Measurements from ENCODE around the gene SBK1. TPM values are rescaled to one million over a fixed set of nuclear protein-coding genes. Genes with fewer than 3 reads are reported as not detected.

Gene SBK1
- total RNA-seq, 2 donors from 2014 or later, result 0.81 to 0.92 TPM

- TF ChIP-seq, protein P1, sequence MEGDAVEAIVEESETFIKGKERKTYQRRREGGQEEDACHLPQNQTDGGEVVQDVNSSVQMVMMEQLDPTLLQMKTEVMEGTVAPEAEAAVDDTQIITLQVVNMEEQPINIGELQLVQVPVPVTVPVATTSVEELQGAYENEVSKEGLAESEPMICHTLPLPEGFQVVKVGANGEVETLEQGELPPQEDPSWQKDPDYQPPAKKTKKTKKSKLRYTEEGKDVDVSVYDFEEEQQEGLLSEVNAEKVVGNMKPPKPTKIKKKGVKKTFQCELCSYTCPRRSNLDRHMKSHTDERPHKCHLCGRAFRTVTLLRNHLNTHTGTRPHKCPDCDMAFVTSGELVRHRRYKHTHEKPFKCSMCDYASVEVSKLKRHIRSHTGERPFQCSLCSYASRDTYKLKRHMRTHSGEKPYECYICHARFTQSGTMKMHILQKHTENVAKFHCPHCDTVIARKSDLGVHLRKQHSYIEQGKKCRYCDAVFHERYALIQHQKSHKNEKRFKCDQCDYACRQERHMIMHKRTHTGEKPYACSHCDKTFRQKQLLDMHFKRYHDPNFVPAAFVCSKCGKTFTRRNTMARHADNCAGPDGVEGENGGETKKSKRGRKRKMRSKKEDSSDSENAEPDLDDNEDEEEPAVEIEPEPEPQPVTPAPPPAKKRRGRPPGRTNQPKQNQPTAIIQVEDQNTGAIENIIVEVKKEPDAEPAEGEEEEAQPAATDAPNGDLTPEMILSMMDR (IDR thresholded peaks at IDR 0.05), result no peak
Observed at GRCh38 chr16:28293601-28293960, 1.3 kb downstream of the SBK1 start.

DNA sequence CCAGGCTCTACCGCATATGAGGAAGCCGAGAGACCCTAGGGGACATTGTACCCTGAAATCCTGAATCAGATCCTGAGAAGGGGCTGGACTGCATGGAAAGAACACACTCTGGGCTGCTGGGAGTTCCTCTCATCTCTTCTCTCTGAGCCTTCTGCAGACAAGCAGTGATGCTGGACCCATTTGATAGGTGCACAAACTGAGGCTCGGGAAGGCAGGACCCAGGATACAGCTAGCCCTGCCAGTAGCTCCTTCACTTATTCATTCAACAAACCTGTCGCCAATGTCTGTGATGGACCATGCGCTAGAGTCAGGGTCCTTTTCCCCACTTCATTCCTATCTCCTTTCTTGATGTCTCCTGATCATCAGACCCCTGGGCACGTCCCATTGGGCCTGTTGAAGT is 1.9 kb downstream of the SBK1 start:
- Histone ChIP-seq H3K27ac (no peak overlapping the region), H3K9me3 (no peaks in the 10 kb centered on the region), H3K36me3 (no peaks in the 10 kb centered on the region), H3K4me1 (ENCODE audit: control insufficient read depth in 1 of 2, low read depth in 2 of 2) (peaks cover 6 to 10% of the 10 kb centered on the region in 2 donors), H3K27me3 (replicated peaks; ENCODE audit: insufficient read depth) (no peaks in the 10 kb centered on the region), H3K4me3 (no peak overlapping the region)
- ATAC-seq (ENCODE audit: insufficient number of reproducible peaks, low FRiP score, low read depth) (no peak), DNase-seq (ENCODE audit: low spot score) (no peak)
- TF ChIP-seq, protein P1 (IDR thresholded peaks at IDR 0.05), result no peak

More at GRCh38 chr16:28293601-28293960, 1.3 kb downstream of the SBK1 start:
- Histone ChIP-seq H3K27ac (no peak overlapping the region), H3K9me3 (no peaks in the 10 kb centered on the region), H3K4me1 (ENCODE audit: control insufficient read depth in 1 of 2, low read depth in 2 of 2) (peaks cover 6 to 10% of the 10 kb centered on the region in 2 donors), H3K27me3 (replicated peaks; ENCODE audit: insufficient read depth) (no peaks in the 10 kb centered on the region), H3K4me3 (peak overlapping the region; percentile 76), H3K36me3 (no peaks in the 10 kb centered on the region)
- DNase-seq (ENCODE audit: low spot score) (no peak), ATAC-seq (ENCODE audit: insufficient number of reproducible peaks, low FRiP score, low read depth) (no peak)

DNA sequence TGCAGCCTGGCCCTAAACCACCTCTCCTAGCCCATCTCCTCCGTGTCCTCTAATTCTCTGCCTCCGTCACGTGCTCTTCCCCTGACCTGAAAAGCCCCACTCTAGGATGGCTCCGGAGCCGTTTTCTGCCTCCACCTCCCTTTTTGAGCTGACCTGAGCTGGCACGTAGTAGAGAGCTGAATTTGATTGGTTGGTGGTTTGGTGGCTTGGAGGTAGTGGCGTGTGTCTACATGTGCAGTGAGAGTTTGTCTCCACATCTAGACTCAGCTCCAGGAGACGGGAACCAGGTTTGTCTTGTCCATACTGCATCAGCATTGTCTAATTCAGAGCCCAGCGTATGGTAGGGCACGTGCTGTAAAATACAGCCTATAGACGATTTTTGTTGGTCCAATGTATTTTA is 3.0 kb downstream of the SBK1 start:
- TF ChIP-seq, protein P1 (IDR thresholded peaks at IDR 0.05), result no peak
- Histone ChIP-seq H3K9me3 (no peaks in the 10 kb centered on the region), H3K4me1 (ENCODE audit: control insufficient read depth in 1 of 2, low read depth in 2 of 2) (peaks cover 6 to 10% of the 10 kb centered on the region in 2 donors), H3K36me3 (no peaks in the 10 kb centered on the region), H3K27ac (no peak overlapping the region), H3K27me3 (replicated peaks; ENCODE audit: insufficient read depth) (no peaks in the 10 kb centered on the region), H3K4me3 (no peak overlapping the region)
- DNase-seq (ENCODE audit: low spot score) (no peak), ATAC-seq (ENCODE audit: insufficient number of reproducible peaks, low FRiP score, low read depth) (no peak)

DNA sequence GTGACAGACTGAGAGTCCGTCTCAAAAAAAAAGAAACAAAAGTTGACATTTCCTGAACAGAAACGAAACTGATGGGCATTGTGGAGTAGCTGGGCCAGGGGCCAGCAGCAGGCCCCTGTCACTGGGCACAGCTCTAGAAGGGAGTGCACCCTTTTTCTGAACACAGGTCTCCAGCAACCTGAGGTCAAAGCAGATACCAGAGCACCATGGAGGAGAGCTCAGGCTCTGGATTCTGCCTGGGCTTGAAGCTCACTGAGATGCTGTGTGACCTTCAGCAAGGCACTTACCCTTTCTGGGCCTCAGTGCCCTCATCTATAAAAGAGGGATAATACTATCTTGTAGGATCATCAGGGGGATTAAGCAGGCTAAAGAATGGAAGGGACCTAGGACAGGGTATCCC is 5.0 kb downstream of the SBK1 start:
- no peak overlapping the region for H3K27ac ChIP-seq
- ATAC-seq (ENCODE audit: insufficient number of reproducible peaks, low FRiP score, low read depth) (no peak), DNase-seq (ENCODE audit: low spot score) (no peak)
- peaks cover 6 to 10% of the 10 kb centered on the region in 2 donors for H3K4me1 ChIP-seq (ENCODE audit: control insufficient read depth in 1 of 2, low read depth in 2 of 2)
- H3K36me3 ChIP-seq, result no peaks in the 10 kb centered on the region
- no peak overlapping the region for H3K4me3 ChIP-seq
- H3K9me3 ChIP-seq, result no peaks in the 10 kb centered on the region
- TF ChIP-seq, protein P1 (IDR thresholded peaks at IDR 0.05), result no peak
- no peaks in the 10 kb centered on the region for H3K27me3 ChIP-seq (replicated peaks; ENCODE audit: insufficient read depth)

DNA sequence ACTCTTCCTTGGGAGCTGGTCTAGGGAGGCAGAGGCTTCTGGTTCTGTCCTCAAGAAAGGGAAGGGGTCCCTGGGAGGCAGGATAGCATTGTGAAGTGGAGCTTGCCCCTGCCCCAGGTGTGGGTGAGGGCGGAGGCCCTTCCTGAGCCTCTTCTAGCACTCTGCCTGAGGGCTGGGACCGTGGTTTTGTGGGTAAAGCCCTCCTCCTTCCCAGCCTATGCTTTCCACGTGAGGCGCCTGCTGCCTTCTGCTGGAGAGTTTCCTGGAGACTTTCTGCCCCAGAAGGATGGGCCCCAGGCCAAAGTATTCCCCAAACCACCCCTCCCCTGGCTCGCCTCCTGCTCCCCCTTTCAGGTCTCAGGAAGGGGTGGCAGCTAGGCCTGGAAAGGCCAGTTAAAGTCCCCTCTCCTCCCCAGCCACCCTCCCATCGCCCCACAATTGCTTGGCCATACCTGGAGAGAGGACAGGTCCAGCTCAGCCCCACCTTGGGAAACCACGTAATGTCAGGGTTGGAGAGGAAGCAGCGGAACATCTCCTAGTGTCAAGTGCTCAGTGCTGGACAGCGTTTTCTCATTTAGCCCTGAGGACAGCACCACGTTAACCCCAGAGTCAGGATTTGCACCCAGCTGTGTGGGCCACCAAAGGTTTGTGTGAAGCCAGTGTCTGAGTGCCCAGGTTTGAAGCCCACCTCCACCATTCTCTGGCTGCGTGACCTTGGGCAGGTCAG is 5.6 kb downstream of the SBK1 start:
- no peaks in the 10 kb centered on the region for H3K27me3 ChIP-seq (replicated peaks; ENCODE audit: insufficient read depth)
- H3K9me3 ChIP-seq, result no peaks in the 10 kb centered on the region
- no peak overlapping the region for H3K27ac ChIP-seq
- peaks cover 3 to 6% of the 10 kb centered on the region in 2 donors for H3K4me1 ChIP-seq (ENCODE audit: control insufficient read depth in 1 of 2, low read depth in 2 of 2)
- ATAC-seq (ENCODE audit: insufficient number of reproducible peaks, low FRiP score, low read depth) (no peak), DNase-seq (ENCODE audit: low spot score) (no peak)
- TF ChIP-seq, protein P1 (IDR thresholded peaks at IDR 0.05), result no peak
- no peaks in the 10 kb centered on the region for H3K36me3 ChIP-seq
- H3K4me3 ChIP-seq, result no peak overlapping the region
